Measurements from ENCODE around the gene GABRD. TPM values are rescaled to one million over a fixed set of nuclear protein-coding genes. Genes with fewer than 3 reads are reported as not detected.

The GABRD gene
- total and polyA plus RNA-seq, 10 of the 15 experiments (the other 5 are each of a cell fraction or from before 2014, with no cell fraction given) = not detected

- no peak for FAIRE-seq
- peaks cover 3% of the 10 kb centered on the region in 2 experiments; a peak in 2 of 4 replicates for H3K27me3 ChIP-seq (replicated peaks in 1 of 2; ENCODE audit: control insufficient read depth in 2 of 2, insufficient read depth in 2 of 2, low read length in 1 of 2)
These were observed 1.1 kb downstream of the GABRD start for GRCh38 chr1:2020310-2020655.

More at GRCh38 chr1:2020310-2020655, 1.1 kb downstream of the GABRD start:
- ChIA-PET CTCF (no interaction called here), SMC1A (ENCODE audit: uncharacterized antibody, unreplicated experiment) (no interaction called here), POLR2A (no interaction called here), RAD21 (ENCODE audit: unreplicated experiment) (no interaction called here)
- DNase-seq (ENCODE audit: low read depth, low spot score) (no peak), ATAC-seq (no peak)
- WGBS (ENCODE audit: insufficient coverage, insufficient replicate concordance, low lambda C conversion rate, missing lambda C conversion rate) = 40% methylated on average over 11 of the region's 11 CpGs
- BruUV-seq (replicated peaks) = no TSS peak
- TF ChIP-seq TCF12 (IDR thresholded peaks at IDR 0.05; ENCODE audit: low read depth, low read length) = no peak
- TF ChIP-seq GABPA (IDR thresholded peaks at IDR 0.05; ENCODE audit: low read depth) = no peak
- no peak for TF ChIP-seq RELA (IDR thresholded peaks at IDR 0.05; ENCODE audit: borderline replicate concordance, partially characterized antibody)
- no peak for TF ChIP-seq CHD2 (IDR thresholded peaks at IDR 0.05; ENCODE audit: borderline replicate concordance, low read depth, low read length)
- no peak for TF ChIP-seq HDAC2 (IDR thresholded peaks at IDR 0.05)
- no peak for TF ChIP-seq TARDBP (IDR thresholded peaks at IDR 0.05; ENCODE audit: borderline replicate concordance)
- no peak for TF ChIP-seq ZBTB33 (IDR thresholded peaks at IDR 0.05)
- no peak for TF ChIP-seq PRDM15 (CRISPR knock-in tag; IDR thresholded peaks at IDR 0.05)
- TF ChIP-seq TAF1 (IDR thresholded peaks at IDR 0.05; ENCODE audit: borderline replicate concordance, low read depth, low read length) = no peak
- no peak overlapping the region for H2AFZ ChIP-seq (ENCODE audit: control insufficient read depth, low read depth, low read length)
- no peak overlapping the region for H3K27ac ChIP-seq (ENCODE audit: control insufficient read depth, insufficient read depth)
- H3K4me3 ChIP-seq = no peak overlapping the region
- H3K9ac ChIP-seq (ENCODE audit: control insufficient read depth, insufficient read depth, low read length) = no peak overlapping the region
- H4K20me1 ChIP-seq (ENCODE audit: control insufficient read depth, insufficient read depth) = no peaks in the 10 kb centered on the region
- no peaks in the 10 kb centered on the region for H3K79me2 ChIP-seq (ENCODE audit: control insufficient read depth, insufficient read depth, low read length)
- H3K36me3 ChIP-seq (ENCODE audit: control insufficient read depth in 2 of 2, insufficient read depth in 2 of 2, low read length in 1 of 2) = no peaks in the 10 kb centered on the region
- in situ Hi-C loops (cut with MboI) = no loop called here
- H3K9me3 ChIP-seq (replicated peaks; ENCODE audit: control insufficient read depth, insufficient read depth, low read length) = no peaks in the 10 kb centered on the region
- intact Hi-C loops (cut with micrococcal nuclease; ENCODE audit: unreplicated experiment) = no loop called here
- H3K4me2 ChIP-seq (ENCODE audit: control insufficient read depth, insufficient read depth) = no peak overlapping the region
- no peaks in the 10 kb centered on the region for H3K4me1 ChIP-seq (ENCODE audit: control insufficient read depth, insufficient read depth, low read length)

All from GM12878 (cell line).